Upper lobe of left lung (tissue), 6 donors: ENCODE data around the gene ARMS2. TPM values are rescaled to one million over a fixed set of nuclear protein-coding genes. Genes with fewer than 3 reads are reported as not detected.

Experiments used
- ATAC-seq, 2 donors: fragments of 200-7000 bp; cut with Tn5 transposase; one replicate each; pipeline ENCODE4 v1.9.1; 2022; ENCODE audit warnings: mild to moderate bottlenecking in 2 of 2, moderate library complexity in 2 of 2; ENCODE audit not compliant: low FRiP score in 2 of 2
- DNase-seq, 2 donors: peaks; one replicate each; pipeline ENCODE4 v3.0.0-alpha.2; 2019 to 2020
- H3K27ac ChIP-seq, 4 donors: fragments of 200-600 bp; sonication (generic); one replicate each; pipeline ENCODE4 v1.5.1; 2016 to 2019
- H3K27me3 ChIP-seq, 4 donors: fragments of 200-600 bp; sonication (generic); one replicate each; pipeline ENCODE4 v1.5.1; 2017 to 2019
- H3K36me3 ChIP-seq, 4 donors: fragments of 200-600 bp; sonication (generic); one replicate each; pipeline ENCODE4 v1.5.1; 2016 to 2019
- H3K4me1 ChIP-seq, 4 donors: fragments of 200-600 bp; sonication (generic); one replicate each; pipeline ENCODE4 v1.5.1; 2018 to 2019
- H3K4me3 ChIP-seq, 4 donors: fragments of 200-600 bp; sonication (generic); one replicate each; pipeline ENCODE4 v1.5.1; 2017 to 2019; ENCODE audit warnings: mild to moderate bottlenecking in 2 of 4, moderate library complexity in 1 of 4
- H3K9me3 ChIP-seq, 4 donors: fragments of 200-600 bp; sonication (generic); one replicate each; pipeline ENCODE4 v1.5.1; 2018 to 2019
- EP300 ChIP-seq, 4 donors: sonication (generic); formaldehyde crosslinking; IDR thresholded peaks; one replicate each; pipeline ENCODE4 v1.5.1; 2017; ENCODE audit warnings: antibody characterized with exemption in 4 of 4, control low read depth in 2 of 4
- POLR2A ChIP-seq, 4 donors: fragments of 450-650 bp; IDR thresholded peaks; one replicate each; pipeline ENCODE4 v1.5.1; 2016 to 2017; ENCODE audit warnings: antibody characterized with exemption in 4 of 4, mild to moderate bottlenecking in 2 of 4
- POLR2AphosphoS5 ChIP-seq, 2 donors: sonication (generic); formaldehyde crosslinking; IDR thresholded peaks; one replicate each; pipeline ENCODE4 v1.5.1; 2017; ENCODE audit warnings: antibody characterized with exemption in 2 of 2
- whole genome bisulfite sequencing, 2 donors: methylation state at CpG; one replicate each; pipeline ENCODE4 v1.1.5; 2017 to 2018; 5-methylcytosine and 5-hydroxymethylcytosine counted together
- total RNA-seq, 6 donors: library from RNA; depleted of rRNA in 4 of 6; stranded (reverse); fragments of >200 nt in 4 of 6; gene quantifications; one replicate each; pipeline versions ENCODE4 v1.1.0 to v1.2.1, GENCODE V29; 2016 to 2021
- TF ChIP-seq, protein P1 (sequence below), 6 experiments: fragments of 450-650 bp in 4 of 6; fragments of 200-600 bp in 2 of 6; sonication (generic) in 2 of 6; IDR thresholded peaks; one replicate each; pipeline ENCODE4 v1.5.1; 2016 to 2019; ENCODE audit warnings: antibody characterized with exemption in 6 of 6
- donor health status: DM: no; HTN: no; CAD: no; lungs with moderate emphysema.
- donor health status: DM: no; HTN: yes; CAD: no; lungs with severe emphysema.

ARMS2 gene
- total RNA-seq, 6 donors from 2014 or later = not detected

- DNase-seq (no peak), ATAC-seq (no peak)
- Histone ChIP-seq H3K4me3 (no peak overlapping the region), H3K36me3 (no peaks in the 10 kb centered on the region), H3K27me3 (peaks cover 0 to 18% (median 0%) of the 10 kb centered on the region in 4 donors), H3K4me1 (peaks cover 8 to 22% (median 14%) of the 10 kb centered on the region in 4 donors), H3K9me3 (no peaks in the 10 kb centered on the region), H3K27ac (no peak overlapping the region)
- 61 to 64% methylated on average over 5 of the region's 5 CpGs for WGBS, 2 donors
- TF ChIP-seq, protein P1, sequence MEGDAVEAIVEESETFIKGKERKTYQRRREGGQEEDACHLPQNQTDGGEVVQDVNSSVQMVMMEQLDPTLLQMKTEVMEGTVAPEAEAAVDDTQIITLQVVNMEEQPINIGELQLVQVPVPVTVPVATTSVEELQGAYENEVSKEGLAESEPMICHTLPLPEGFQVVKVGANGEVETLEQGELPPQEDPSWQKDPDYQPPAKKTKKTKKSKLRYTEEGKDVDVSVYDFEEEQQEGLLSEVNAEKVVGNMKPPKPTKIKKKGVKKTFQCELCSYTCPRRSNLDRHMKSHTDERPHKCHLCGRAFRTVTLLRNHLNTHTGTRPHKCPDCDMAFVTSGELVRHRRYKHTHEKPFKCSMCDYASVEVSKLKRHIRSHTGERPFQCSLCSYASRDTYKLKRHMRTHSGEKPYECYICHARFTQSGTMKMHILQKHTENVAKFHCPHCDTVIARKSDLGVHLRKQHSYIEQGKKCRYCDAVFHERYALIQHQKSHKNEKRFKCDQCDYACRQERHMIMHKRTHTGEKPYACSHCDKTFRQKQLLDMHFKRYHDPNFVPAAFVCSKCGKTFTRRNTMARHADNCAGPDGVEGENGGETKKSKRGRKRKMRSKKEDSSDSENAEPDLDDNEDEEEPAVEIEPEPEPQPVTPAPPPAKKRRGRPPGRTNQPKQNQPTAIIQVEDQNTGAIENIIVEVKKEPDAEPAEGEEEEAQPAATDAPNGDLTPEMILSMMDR (IDR thresholded peaks at IDR 0.05) = no peak
- TF ChIP-seq POLR2AphosphoS5 (IDR thresholded peaks at IDR 0.05) = no peak
- no peak for TF ChIP-seq EP300 (IDR thresholded peaks at IDR 0.05)
- TF ChIP-seq POLR2A (IDR thresholded peaks at IDR 0.05) = no peak
These were observed 3.5 kb downstream of the ARMS2 start for GRCh38 chr10:122457934-122458333.

GRCh38 chr10:122458693-122459092 is 4.2 kb downstream of the ARMS2 start:
- no peaks in the 10 kb centered on the region for H3K9me3 ChIP-seq
- no peak for TF ChIP-seq POLR2AphosphoS5 (IDR thresholded peaks at IDR 0.05)
- no peak for TF ChIP-seq EP300 (IDR thresholded peaks at IDR 0.05)
- TF ChIP-seq POLR2A (IDR thresholded peaks at IDR 0.05) = no peak
- TF ChIP-seq, protein P1 (IDR thresholded peaks at IDR 0.05) = no peak
- no peak overlapping the region for H3K27ac ChIP-seq
- H3K4me3 ChIP-seq = no peak overlapping the region
- H3K36me3 ChIP-seq = no peaks in the 10 kb centered on the region
- ATAC-seq = no peak
- peaks cover 0 to 18% (median 0%) of the 10 kb centered on the region in 4 donors for H3K27me3 ChIP-seq
- no peak for DNase-seq
- WGBS, 2 donors = 66 to 79% methylated on average over 3 to 6 of the region's 6 CpGs
- peaks cover 10 to 30% (median 20%) of the 10 kb centered on the region in 4 donors for H3K4me1 ChIP-seq

DNA sequence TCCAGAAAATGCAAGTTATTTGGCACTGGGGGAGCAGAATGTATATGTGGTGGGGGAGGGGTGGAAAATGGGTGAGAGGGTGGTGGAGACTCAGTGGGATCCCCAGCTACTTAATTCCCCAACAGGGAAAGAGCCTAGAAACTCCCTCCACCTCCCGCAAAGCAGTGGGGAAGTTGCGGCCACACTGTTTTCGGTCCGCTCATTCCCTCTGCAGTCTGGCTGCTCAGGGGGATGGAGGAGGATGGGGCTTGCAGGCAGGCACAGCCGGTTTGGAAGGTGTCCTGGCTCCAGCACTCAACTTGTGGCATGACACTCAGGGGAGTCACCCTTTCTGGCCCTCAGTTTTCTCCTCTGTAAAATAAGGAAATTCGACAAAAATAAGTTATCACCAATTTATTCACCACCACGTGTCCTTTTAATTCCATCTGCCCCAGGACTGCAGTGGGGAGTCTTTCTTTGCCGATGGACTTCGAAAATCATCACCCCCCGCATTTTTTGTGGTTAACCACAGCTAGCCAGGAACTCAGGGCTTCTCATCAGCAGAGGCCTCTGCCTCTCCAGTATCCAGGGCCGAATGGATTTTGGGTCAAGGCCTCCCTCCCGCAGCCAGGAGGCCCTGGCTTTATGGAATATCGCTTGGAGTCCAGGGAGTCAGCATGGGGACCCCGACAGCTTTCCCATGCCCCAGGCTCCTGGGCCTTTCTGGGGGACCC is 5.3 kb downstream of the ARMS2 start:
- TF ChIP-seq POLR2A (IDR thresholded peaks at IDR 0.05) (no peak), EP300 (IDR thresholded peaks at IDR 0.05) (no peak), POLR2AphosphoS5 (IDR thresholded peaks at IDR 0.05) (no peak)
- TF ChIP-seq, protein P1 (IDR thresholded peaks at IDR 0.05) = no peak
- DNase-seq = no peak
- no peaks in the 10 kb centered on the region for H3K36me3 ChIP-seq
- no peak overlapping the region for H3K27ac ChIP-seq
- no peak for ATAC-seq
- no peak overlapping the region for H3K4me3 ChIP-seq
- no peaks in the 10 kb centered on the region for H3K9me3 ChIP-seq
- H3K4me1 ChIP-seq = peaks cover 13 to 39% (median 21%) of the 10 kb centered on the region in 4 donors
- H3K27me3 ChIP-seq = peaks cover 0 to 18% (median 0%) of the 10 kb centered on the region in 4 donors
- 70 to 73% methylated on average over 14 of the region's 14 CpGs for WGBS, 2 donors

GRCh38 chr10:122460891-122461293 is 6.4 kb downstream of the ARMS2 start:
- DNase-seq (peak in 1 of 2 donors; percentile 85), ATAC-seq (no peak)
- no peaks in the 10 kb centered on the region for H3K9me3 ChIP-seq
- H3K27me3 ChIP-seq = peaks cover 0 to 18% (median 0%) of the 10 kb centered on the region in 4 donors
- no peaks in the 10 kb centered on the region for H3K36me3 ChIP-seq
- 0 to 1% methylated on average over 2 to 40 of the region's 40 CpGs for WGBS, 2 donors
- no peak for TF ChIP-seq EP300 (IDR thresholded peaks at IDR 0.05)
- TF ChIP-seq POLR2A (IDR thresholded peaks at IDR 0.05) = no peak
- TF ChIP-seq POLR2AphosphoS5 (IDR thresholded peaks at IDR 0.05) = no peak
- TF ChIP-seq, protein P1 (IDR thresholded peaks at IDR 0.05) = no peak
- peak overlapping the region; percentile 46 to 88 (median 62) for H3K4me3 ChIP-seq
- H3K4me1 ChIP-seq = peaks cover 13 to 39% (median 21%) of the 10 kb centered on the region in 4 donors
- peak overlapping the region in 1 of 4 donors; percentile 74 for H3K27ac ChIP-seq
